LNCaP clone FGC (cell line): Measurements from ENCODE around the gene SGSM1.

Source experiments
- DNase-seq: peaks from one replicate; pipeline ENCODE4 v3.0.0-alpha.2; 2011; ENCODE audit warnings: low read depth
- H3K4me3 ChIP-seq: 2 replicates; pipeline ENCODE4 v1.5.1; 2011; ENCODE audit warnings: mild to moderate bottlenecking, low read depth, low read length, control low read depth
- TF ChIP-seq, protein P1 (sequence below): IDR thresholded peaks from 2 replicates; pipeline ENCODE4 v1.5.1; 2012; ENCODE audit warnings: mild to moderate bottlenecking; ENCODE audit not compliant: control insufficient read depth, insufficient read depth; ENCODE audit errors: extremely low read depth

Gene SGSM1

DNA sequence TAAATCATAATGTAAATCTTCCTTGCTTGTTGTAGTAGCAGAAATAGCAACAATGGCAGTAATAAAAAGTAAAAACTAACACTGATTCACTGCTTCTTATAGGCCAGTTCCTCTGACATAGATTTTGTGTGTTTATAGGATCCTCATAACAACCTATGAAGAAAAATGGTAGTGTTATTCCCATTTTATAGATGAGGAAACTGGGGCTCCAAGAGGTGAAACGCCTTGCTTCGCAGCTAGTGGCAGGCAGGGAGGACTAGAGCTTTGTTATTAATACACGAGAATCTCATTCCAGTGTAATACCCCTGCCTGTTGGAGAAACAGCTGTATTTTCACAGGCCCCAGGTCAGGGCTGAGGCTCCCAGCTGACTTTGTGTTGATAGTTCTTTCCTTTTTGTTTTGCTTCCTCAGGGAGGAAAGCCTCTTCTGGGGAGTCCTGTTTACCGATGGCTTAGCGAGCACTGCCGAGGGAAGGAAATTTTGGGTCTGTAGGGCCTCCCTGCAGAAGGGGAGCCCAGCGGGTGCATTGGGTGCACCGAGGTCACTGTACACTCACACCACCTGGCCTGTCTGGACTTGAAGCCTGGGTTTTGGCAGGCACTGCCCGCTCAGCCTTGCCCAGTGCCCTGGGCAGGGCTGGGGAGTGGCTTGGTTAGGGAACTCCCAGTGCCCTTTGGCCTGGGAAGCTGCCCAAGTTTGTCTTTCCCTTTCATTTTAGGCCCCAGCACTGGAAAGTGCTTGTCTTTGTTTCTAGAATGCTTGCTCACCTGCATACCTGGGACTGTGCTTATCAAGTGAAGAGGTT lies 160.0 kb downstream of the SGSM1 start:
- no peak overlapping the region for H3K4me3 ChIP-seq
- TF ChIP-seq, protein P1, sequence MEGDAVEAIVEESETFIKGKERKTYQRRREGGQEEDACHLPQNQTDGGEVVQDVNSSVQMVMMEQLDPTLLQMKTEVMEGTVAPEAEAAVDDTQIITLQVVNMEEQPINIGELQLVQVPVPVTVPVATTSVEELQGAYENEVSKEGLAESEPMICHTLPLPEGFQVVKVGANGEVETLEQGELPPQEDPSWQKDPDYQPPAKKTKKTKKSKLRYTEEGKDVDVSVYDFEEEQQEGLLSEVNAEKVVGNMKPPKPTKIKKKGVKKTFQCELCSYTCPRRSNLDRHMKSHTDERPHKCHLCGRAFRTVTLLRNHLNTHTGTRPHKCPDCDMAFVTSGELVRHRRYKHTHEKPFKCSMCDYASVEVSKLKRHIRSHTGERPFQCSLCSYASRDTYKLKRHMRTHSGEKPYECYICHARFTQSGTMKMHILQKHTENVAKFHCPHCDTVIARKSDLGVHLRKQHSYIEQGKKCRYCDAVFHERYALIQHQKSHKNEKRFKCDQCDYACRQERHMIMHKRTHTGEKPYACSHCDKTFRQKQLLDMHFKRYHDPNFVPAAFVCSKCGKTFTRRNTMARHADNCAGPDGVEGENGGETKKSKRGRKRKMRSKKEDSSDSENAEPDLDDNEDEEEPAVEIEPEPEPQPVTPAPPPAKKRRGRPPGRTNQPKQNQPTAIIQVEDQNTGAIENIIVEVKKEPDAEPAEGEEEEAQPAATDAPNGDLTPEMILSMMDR = no peak
- peak; percentile 82 for DNase-seq

DNA sequence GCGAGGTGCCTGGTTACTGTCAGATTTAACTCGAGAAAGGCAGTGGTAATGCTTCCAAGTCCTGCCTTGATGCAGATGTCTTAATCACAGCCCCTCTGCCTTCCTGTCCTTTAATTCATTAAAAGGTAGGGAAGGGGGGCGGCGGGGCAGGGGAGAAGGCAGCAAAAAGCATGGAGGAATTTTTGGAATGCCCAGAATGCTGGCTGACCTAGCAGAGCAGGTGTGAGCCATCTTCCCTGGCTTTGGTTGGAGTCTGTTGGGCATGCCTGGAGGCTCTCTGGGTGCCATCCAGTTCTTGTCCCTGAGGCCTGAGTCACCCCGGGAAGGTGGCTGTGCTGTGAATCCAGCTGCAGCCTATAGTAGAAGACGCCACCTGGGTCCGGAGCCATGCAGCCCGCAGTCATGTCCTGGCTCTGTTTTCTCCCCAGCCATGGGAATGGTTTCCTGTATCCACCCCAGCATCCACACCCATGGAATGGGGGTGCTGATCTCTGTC lies 162.1 kb downstream of the SGSM1 start:
- no peak for DNase-seq
- TF ChIP-seq, protein P1 = no peak
- no peak overlapping the region for H3K4me3 ChIP-seq

DNA sequence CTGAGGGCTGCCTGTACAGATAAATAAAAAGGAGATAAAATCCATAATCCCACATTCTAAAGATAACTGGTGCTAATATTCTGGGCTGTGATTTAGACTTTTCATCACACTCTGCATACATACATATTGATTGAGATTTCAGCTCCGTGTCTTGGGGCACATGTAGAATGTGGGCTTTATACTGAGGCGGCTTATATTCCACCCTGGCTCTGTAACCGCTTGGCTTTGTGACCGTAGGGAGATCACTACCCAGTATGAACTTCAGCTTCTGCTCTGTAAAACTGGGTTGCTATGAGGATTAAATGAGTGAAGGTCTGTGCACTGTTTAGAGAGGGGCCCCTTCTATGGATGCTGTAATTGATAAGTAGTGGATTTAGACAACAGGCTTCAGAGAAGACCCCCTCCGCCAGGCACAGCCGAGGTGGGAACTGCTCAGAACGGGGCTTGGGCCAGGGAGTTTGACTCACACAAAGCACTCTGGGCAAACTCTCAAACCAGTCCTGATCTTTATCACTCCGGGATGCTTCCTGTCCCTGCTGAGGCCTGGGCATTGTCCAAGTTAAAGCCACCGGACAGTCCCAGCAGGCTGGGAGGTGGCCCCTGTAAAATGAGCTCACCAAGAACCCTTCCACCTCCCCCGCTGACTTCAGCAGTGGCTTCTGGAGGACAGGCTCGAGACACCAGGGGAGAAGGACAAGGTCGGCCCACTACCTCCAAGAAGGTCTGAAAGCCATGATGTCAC lies 163.7 kb downstream of the SGSM1 start:
- no peak overlapping the region for H3K4me3 ChIP-seq
- TF ChIP-seq, protein P1 = no peak
- peak; percentile 97 for DNase-seq

DNA sequence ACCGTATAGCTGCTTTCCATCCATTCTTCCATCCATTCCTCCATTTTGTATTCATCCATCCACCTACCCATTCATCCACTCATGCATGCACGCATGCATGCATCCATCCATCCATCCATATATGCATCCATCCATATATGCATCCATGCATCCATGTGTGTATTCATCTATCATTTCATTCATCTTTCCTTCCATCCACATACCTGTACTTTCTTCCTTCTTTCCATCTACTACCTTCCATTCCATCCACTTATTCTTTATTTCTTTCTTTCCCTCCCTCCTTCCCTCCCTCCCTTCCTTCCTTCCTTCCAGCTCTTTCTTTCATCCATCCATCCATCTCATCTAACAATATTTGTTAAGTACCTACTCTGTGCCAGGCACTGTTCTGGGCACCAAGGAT lies 166.4 kb downstream of the SGSM1 start:
- TF ChIP-seq, protein P1 = no peak
- no peak for DNase-seq
- no peak overlapping the region for H3K4me3 ChIP-seq

DNA sequence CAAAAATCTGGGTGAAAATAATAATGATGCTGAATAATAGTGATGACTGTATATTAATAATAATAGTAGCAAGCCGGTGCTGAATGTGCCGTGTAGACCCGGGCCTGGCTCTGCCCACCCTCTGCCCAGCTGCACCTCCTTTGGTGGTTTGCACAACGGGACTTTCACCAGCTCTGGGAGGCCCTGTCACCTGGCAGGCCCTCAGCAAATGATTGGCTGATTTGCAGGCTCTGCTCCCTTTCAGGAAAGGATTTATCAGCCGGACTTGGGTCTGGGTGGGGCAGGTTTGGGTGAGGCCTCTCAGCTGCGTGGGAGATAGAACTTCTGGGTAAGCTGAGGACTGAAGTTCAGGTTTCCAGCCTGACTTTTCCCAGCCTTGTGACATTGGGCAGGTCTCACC lies 167.9 kb downstream of the SGSM1 start:
- no peak for DNase-seq
- H3K4me3 ChIP-seq = no peak overlapping the region
- TF ChIP-seq, protein P1 = no peak

DNA sequence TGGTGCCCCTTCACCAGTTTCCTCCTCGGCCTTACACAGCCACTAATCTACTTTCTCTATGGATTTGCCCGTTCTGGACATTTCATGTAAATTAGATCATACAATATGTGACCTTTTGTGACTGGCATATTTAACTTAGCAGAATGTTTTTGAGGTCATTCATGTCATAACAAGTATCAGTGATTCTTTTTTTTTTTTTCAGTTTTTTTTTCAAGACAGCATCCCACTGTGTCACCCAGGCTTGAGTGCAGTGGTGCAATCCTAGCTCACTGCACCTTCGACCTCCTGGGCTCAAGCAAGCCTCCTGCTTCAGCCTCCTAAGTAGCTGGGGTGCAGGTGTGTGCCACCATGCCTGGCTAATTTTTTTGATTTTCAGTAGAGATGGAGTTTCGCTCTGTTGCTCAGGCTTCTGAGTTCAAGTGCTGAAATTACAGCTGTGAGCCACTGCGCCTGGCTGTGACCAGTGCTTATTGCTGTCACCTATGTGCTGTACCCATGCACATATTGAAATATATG lies 169.2 kb downstream of the SGSM1 start:
- H3K4me3 ChIP-seq = no peak overlapping the region
- no peak for DNase-seq
- TF ChIP-seq, protein P1 = no peak
